Esophagus muscularis mucosa (tissue), 4 donors: ENCODE results near the gene CEBPZ. TPM values are rescaled to one million over a fixed set of nuclear protein-coding genes. Genes with fewer than 3 reads are reported as not detected.
"Not testable (repeated sequence)": the region's sequence is repeated elsewhere in the genome, so short reads cannot be mapped to it uniquely, and the experiment has no call there.

Source experiments
- DNase-seq: peaks from one replicate; pipeline ENCODE4 v3.0.0-alpha.2; 2017; ENCODE audit errors: extremely low spot score
- H3K27ac ChIP-seq, 4 donors: fragments of 200-600 bp; sonication (generic); replicated peaks in 1 of 4; 1 replicate in 3 of 4; 2 replicates in 1 of 4; pipeline ENCODE4 v1.5.1; 2016 to 2019; ENCODE audit warnings: mild to moderate bottlenecking in 1 of 4
- H3K27me3 ChIP-seq, 4 donors: fragments of 200-600 bp; sonication (generic); one replicate each; pipeline versions ENCODE4 v1.5.1 to v1.6.0; 2016 to 2019
- H3K36me3 ChIP-seq, 4 donors: fragments of 200-600 bp; sonication (generic); one replicate each; pipeline ENCODE4 v1.5.1; 2016 to 2019
- H3K4me1 ChIP-seq, 4 donors: fragments of 200-600 bp; sonication (generic); one replicate each; pipeline ENCODE4 v1.5.1; 2016 to 2019
- H3K4me3 ChIP-seq, 4 donors: fragments of 200-600 bp; sonication (generic); 1 replicate in 2 of 4; 2 replicates in 2 of 4; pipeline ENCODE4 v1.5.1; 2016 to 2019; ENCODE audit warnings: mild to moderate bottlenecking in 4 of 4, moderate library complexity in 1 of 4
- H3K9me3 ChIP-seq, 4 donors: fragments of 200-600 bp; sonication (generic); 1 replicate in 3 of 4; 2 replicates in 1 of 4; pipeline ENCODE4 v1.5.1; 2016 to 2019
- CTCF ChIP-seq, 3 experiments: fragments of 200-600 bp in 2 of 3; fragments of 450-650 bp in 1 of 3; sonication (generic) in 2 of 3; IDR thresholded peaks; one replicate each; pipeline ENCODE4 v1.5.1; 2017 to 2019; ENCODE audit warnings: antibody characterized with exemption in 3 of 3, mild to moderate bottlenecking in 2 of 3, moderate library complexity in 1 of 3
- EP300 ChIP-seq: sonication (generic); formaldehyde crosslinking; IDR thresholded peaks from one replicate; pipeline ENCODE4 v1.6.1; 2017; ENCODE audit warnings: antibody characterized with exemption
- POLR2A ChIP-seq: fragments of 450-650 bp; IDR thresholded peaks from one replicate; pipeline ENCODE4 v1.6.1; 2017; ENCODE audit warnings: antibody characterized with exemption, moderate library complexity, mild to moderate bottlenecking, low read depth
- POLR2AphosphoS5 ChIP-seq, 2 donors: sonication (generic); formaldehyde crosslinking; IDR thresholded peaks; one replicate each; pipeline ENCODE4 v1.6.1; 2017; ENCODE audit warnings: antibody characterized with exemption in 2 of 2
- WGBS: methylation state at CpG from one replicate; pipeline ENCODE4 v1.1.5; 2018; 5-methylcytosine and 5-hydroxymethylcytosine counted together
- intact Hi-C: fragments of 100-400 bp; cut with DNase I; formaldehyde crosslinking; loops from one replicate; pipeline ENCODE4 v1.15.1; 2023
- total RNA-seq, 4 donors: library from RNA; depleted of rRNA; stranded (reverse); fragments of >200 nt; gene quantifications; one replicate each; pipeline versions ENCODE4 v1.1.0 to v1.2.1, GENCODE V29; 2016

CEBPZ gene
- total RNA-seq, 4 donors from 2014 or later = 22.4 to 34.5 (median 30.0) TPM

- H3K4me1 ChIP-seq = peaks cover 0 to 5% (median 0%) of the 10 kb centered on the region in 4 donors
- TF ChIP-seq POLR2AphosphoS5 (IDR thresholded peaks at IDR 0.05) = no peak
- TF ChIP-seq EP300 = no peak
- TF ChIP-seq CTCF (IDR thresholded peaks at IDR 0.05) = no peak
- TF ChIP-seq POLR2A = no peak
- no peak overlapping the region for H3K27ac ChIP-seq
- intact Hi-C loops = no loop called here
- H3K4me3 ChIP-seq = no peak overlapping the region
- H3K27me3 ChIP-seq = no peaks in the 10 kb centered on the region
- DNase-seq = no peak
- peaks cover 47 to 97% (median 77%) of the 10 kb centered on the region in 4 donors for H3K36me3 ChIP-seq
- H3K9me3 ChIP-seq = peaks cover 0 to 18% (median 12%) of the 10 kb centered on the region in 4 donors
Measured at GRCh38 chr2:37211212-37211611, 20.2 kb downstream of the CEBPZ start.

GRCh38 chr2:37206760-37207159 is 24.6 kb downstream of the CEBPZ start:
- H3K4me1 ChIP-seq, DNase-seq, H3K27ac ChIP-seq, H3K4me3 ChIP-seq, H3K27me3 ChIP-seq, intact Hi-C loops: not testable (repeated sequence)
- 100% methylated on average over 2 of the region's 2 CpGs for WGBS
- peaks cover 55 to 96% (median 88%) of the 10 kb centered on the region in 4 donors for H3K36me3 ChIP-seq
- H3K9me3 ChIP-seq = peaks cover 2 to 24% (median 15%) of the 10 kb centered on the region in 4 donors

GRCh38 chr2:37205689-37206341 is 25.6 kb downstream of the CEBPZ start:
- intact Hi-C loops = no loop called here
- Histone ChIP-seq H3K4me1 (no peaks in the 10 kb centered on the region), H3K36me3 (peaks cover 55 to 96% (median 88%) of the 10 kb centered on the region in 4 donors), H3K9me3 (peaks cover 2 to 24% (median 15%) of the 10 kb centered on the region in 4 donors), H3K27me3 (no peaks in the 10 kb centered on the region), H3K4me3 (no peak overlapping the region), H3K27ac (no peak overlapping the region)
- DNase-seq = no peak
- WGBS = 89% methylated on average over 5 of the region's 5 CpGs
- TF ChIP-seq CTCF (IDR thresholded peaks at IDR 0.05) (no peak), POLR2A (no peak), EP300 (no peak), POLR2AphosphoS5 (IDR thresholded peaks at IDR 0.05) (no peak)

GRCh38 chr2:37205071-37205661 is 26.2 kb downstream of the CEBPZ start:
- Histone ChIP-seq H3K36me3 (peaks cover 56 to 96% (median 87%) of the 10 kb centered on the region in 4 donors), H3K9me3 (peaks cover 2 to 24% (median 15%) of the 10 kb centered on the region in 4 donors)
- H3K27me3 ChIP-seq, H3K4me3 ChIP-seq, DNase-seq, intact Hi-C loops, H3K27ac ChIP-seq, H3K4me1 ChIP-seq: not testable (repeated sequence)
- 85% methylated on average over 8 of the region's 8 CpGs for WGBS

- Histone ChIP-seq H3K27ac (no peak overlapping the region), H3K9me3 (peaks cover 2 to 12% (median 6%) of the 10 kb centered on the region in 4 donors), H3K4me1 (peaks cover 0 to 6% (median 4%) of the 10 kb centered on the region in 4 donors), H3K4me3 (no peak overlapping the region), H3K27me3 (no peaks in the 10 kb centered on the region), H3K36me3 (peaks cover 41 to 86% (median 73%) of the 10 kb centered on the region in 4 donors)
- no peak for TF ChIP-seq CTCF (IDR thresholded peaks at IDR 0.05)
- no peak for TF ChIP-seq POLR2AphosphoS5 (IDR thresholded peaks at IDR 0.05)
- TF ChIP-seq EP300 = no peak
- no peak for TF ChIP-seq POLR2A
- DNase-seq = no peak
- intact Hi-C loops = no loop called here
- 91% methylated on average over 2 of the region's 2 CpGs for WGBS
Measured at GRCh38 chr2:37203708-37204107, 27.7 kb downstream of the CEBPZ start.
